Psoas muscle (tissue), 8 donors: ENCODE measurements around the gene CACNA1C. TPM values are rescaled to one million over a fixed set of nuclear protein-coding genes. Genes with fewer than 3 reads are reported as not detected.

Experiments
- ATAC-seq, 4 donors: fragments of 200-7000 bp; cut with Tn5 transposase; one replicate each; pipeline ENCODE4 v1.9.1; 2020; ENCODE audit warnings: moderate library complexity in 3 of 4, mild to moderate bottlenecking in 2 of 4
- DNase-seq, 2 donors: peaks; one replicate each; pipeline ENCODE4 v3.0.0-alpha.2; 2020
- H3K27ac ChIP-seq: fragments of 200-600 bp; one replicate; pipeline ENCODE4 v1.8.0; 2022
- H3K27me3 ChIP-seq, 3 donors: fragments of 200-600 bp in 1 of 3; one replicate each; pipeline versions ENCODE4 v1.6.1 to v1.8.0; 2013 to 2022; ENCODE audit warnings: low read length in 2 of 3, mild to moderate bottlenecking in 2 of 3, moderate library complexity in 1 of 3; ENCODE audit not compliant: insufficient read depth in 3 of 3
- H3K36me3 ChIP-seq, 2 donors: fragments of 200-600 bp in 1 of 2; one replicate each; pipeline versions ENCODE4 v1.6.1 to v1.8.0; 2013 to 2022; ENCODE audit warnings: low read depth in 1 of 2, mild to moderate bottlenecking in 1 of 2, moderate library complexity in 1 of 2; ENCODE audit not compliant: insufficient read depth in 1 of 2
- H3K4me1 ChIP-seq: fragments of 200-600 bp; one replicate; pipeline ENCODE4 v1.8.0; 2022
- H3K4me3 ChIP-seq: fragments of 200-600 bp; one replicate; pipeline ENCODE4 v1.8.0; 2022; ENCODE audit warnings: mild to moderate bottlenecking
- H3K9me3 ChIP-seq: fragments of 200-600 bp; one replicate; pipeline ENCODE4 v1.8.0; 2022
- CTCF ChIP-seq: fragments of 200-600 bp; IDR thresholded peaks from one replicate; pipeline ENCODE4 v1.8.0; 2022; ENCODE audit warnings: antibody characterized with exemption
- WGBS, 3 donors: extraction: QIAGEN DNeasy Blood & Tissue Kit; methylation state at CpG; one replicate each; pipeline versions ENCODE4 v1.1.6 to v1.1.7; 2013; 5-methylcytosine and 5-hydroxymethylcytosine counted together
- intact Hi-C, 2 donors: fragments of 100-400 bp; cut with DNase I; formaldehyde crosslinking; loops; one replicate each; pipeline versions ENCODE4 v1.11.0 to v1.14.2; 2022
- polyA plus RNA-seq, 3 donors: library from polyadenylated mRNA; stranded (reverse); fragments of 200-250 nt; gene quantifications; one replicate each; pipeline ENCODE4 v1.2.3, GENCODE V29; 2013
- total RNA-seq, 4 donors: library from RNA; stranded (reverse); fragmentation: NEBNext Ultra II Directional in 2 of 4; extraction: Animal tissue kit (Norgen Biotek cat#: 25700) in 2 of 4; gene quantifications; one replicate each; pipeline versions ENCODE4 v1.2.1 to v1.2.4, GENCODE V29; 2021 to 2023
- donor health status: healthy with polysubstance abuse.
- donor health status: DM: no; HTN: no; CAD: no; lungs with moderate emphysema.
- donor health status: Bipolar disorder and iron deficiency.
- donor health status: healthy.
- donor health status: DM: yes; HTN: yes; CAD: no.
- donor health status: DM: no; HTN: no; CAD: no.
- donor health status: DM: no; HTN: no; CAD: no.
- donor health status: DM: yes; HTN: yes; CAD: no.

CACNA1C gene
- total and polyA plus RNA-seq, 7 donors, result 0.26 to 2.9 (median 0.95) TPM

- TF ChIP-seq CTCF, result no peak
- Histone ChIP-seq H3K27ac (no peak overlapping the region), H3K9me3 (no peaks in the 10 kb centered on the region), H3K27me3 (no peaks in the 10 kb centered on the region), H3K36me3 (no peaks in the 10 kb centered on the region), H3K4me1 (no peaks in the 10 kb centered on the region), H3K4me3 (no peak overlapping the region)
- ATAC-seq, result no peak
- no peak for DNase-seq
- intact Hi-C loops, result no loop called here
- 25 to 59% (median 56%) methylated on average over 1 of the region's 1 CpG for WGBS, 3 donors
These were observed 30.2 kb downstream of the CACNA1C start for GRCh38 chr12:2083008-2083407.

- DNase-seq, result no peak
- intact Hi-C loops, result no loop called here
- H3K27ac ChIP-seq, result no peak overlapping the region
These were observed 30.8 kb downstream of the CACNA1C start for GRCh38 chr12:2083561-2083960.

GRCh38 chr12:2084553-2085296 is 31.9 kb downstream of the CACNA1C start:
- Histone ChIP-seq H3K9me3 (no peaks in the 10 kb centered on the region), H3K36me3 (no peaks in the 10 kb centered on the region), H3K27me3 (peaks cover 0 to 3% (median 0%) of the 10 kb centered on the region in 3 donors), H3K4me3 (no peak overlapping the region), H3K4me1 (no peaks in the 10 kb centered on the region), H3K27ac (no peak overlapping the region)
- intact Hi-C loops, result no loop called here
- 21 to 29% (median 22%) methylated on average over 4 of the region's 4 CpGs for WGBS, 3 donors
- no peak for TF ChIP-seq CTCF
- DNase-seq (peak in 1 of 2 donors; percentile 37), ATAC-seq (peak in 3 of 4 donors; percentile 51 to 58 (median 56))

More at GRCh38 chr12:2083561-2083960, 30.8 kb downstream of the CACNA1C start:
- TF ChIP-seq CTCF, result no peak
- H3K36me3 ChIP-seq, result no peaks in the 10 kb centered on the region
- H3K4me1 ChIP-seq, result no peaks in the 10 kb centered on the region
- ATAC-seq, result no peak
- peaks cover 0 to under 1% (median 0%) of the 10 kb centered on the region in 3 donors for H3K27me3 ChIP-seq
- WGBS, 3 donors, result 72 to 83% (median 76%) methylated on average over 1 of the region's 1 CpG
- no peaks in the 10 kb centered on the region for H3K9me3 ChIP-seq
- H3K4me3 ChIP-seq, result no peak overlapping the region

- Histone ChIP-seq H3K9me3 (no peaks in the 10 kb centered on the region), H3K27me3 (peaks cover 0 to 9% (median 3%) of the 10 kb centered on the region in 3 donors), H3K27ac (no peak overlapping the region), H3K4me3 (no peak overlapping the region), H3K36me3 (no peaks in the 10 kb centered on the region), H3K4me1 (no peaks in the 10 kb centered on the region)
- intact Hi-C loops, result no loop called here
- TF ChIP-seq CTCF, result no peak
- ATAC-seq (no peak), DNase-seq (no peak)
- 80 to 84% (median 81%) methylated on average over 5 of the region's 5 CpGs for WGBS, 3 donors
These were observed 39.6 kb downstream of the CACNA1C start for GRCh38 chr12:2092354-2092753.
